Measurements from ENCODE around the gene ANXA4. TPM values are rescaled to one million over a fixed set of nuclear protein-coding genes. Genes with fewer than 3 reads are reported as not detected.

ANXA4 gene
- total and polyA plus RNA-seq, 2 of the 13 experiments (the other 11 are each of a cell fraction or from before 2014, with no cell fraction given), result 155 to 168 TPM

GRCh38 chr2:69744456-69744855 lies 2.5 kb downstream of the ANXA4 start (continued):
- TF ChIP-seq EP300 (IDR thresholded peaks at IDR 0.05; ENCODE audit: low read depth in 2 of 2, low read length in 2 of 2) (no peak), EP300 (CRISPR knock-in tag; IDR thresholded peaks at IDR 0.05; ENCODE audit: borderline replicate concordance) (no peak), IRF1 (CRISPR knock-in tag; IDR thresholded peaks at IDR 0.05; ENCODE audit: low read depth) (no peak), ZNF737 (CRISPR knock-in tag; IDR thresholded peaks at IDR 0.05; ENCODE audit: borderline replicate concordance) (no peak), SMYD3 (CRISPR knock-in tag; IDR thresholded peaks at IDR 0.05) (no peak), E2F5 (CRISPR knock-in tag; conservative IDR thresholded peaks at IDR 0.05) (no peak), ZNF609 (CRISPR knock-in tag; IDR thresholded peaks at IDR 0.05; ENCODE audit: borderline replicate concordance) (no peak), KMT2A (CRISPR knock-in tag; IDR thresholded peaks at IDR 0.05) (0 out of 2 replicates have a peak, but pooled peaks have one; percentile 12), ZNF253 (CRISPR knock-in tag; IDR thresholded peaks at IDR 0.05; ENCODE audit: borderline replicate concordance) (no peak), HDAC6 (IDR thresholded peaks at IDR 0.05; ENCODE audit: low read depth, low read length) (no peak)

All from HepG2 (cell line).